Activated CD4-positive, alpha-beta T cell treated with anti-CD3 and anti-CD28 coated beads for 36 hours (primary cell): ENCODE measurements around the gene SORCS2. TPM values are rescaled to one million over a fixed set of nuclear protein-coding genes. Genes with fewer than 3 reads are reported as not detected.

Experiments used
- ATAC-seq: fragments of 200-7000 bp; cut with Tn5 transposase; one replicate; pipeline ENCODE4 v1.10.0; 2021; ENCODE audit warnings: mild to moderate bottlenecking, moderate library complexity
- CTCF ChIA-PET: fragments of 350-600 bp; sonication (Branson Sonifier 250); formaldehyde crosslinking; loops from one replicate; lab custom pipeline; 2021; ENCODE audit warnings: antibody characterized with exemption; lab: Charles Lee
- POLR2A ChIA-PET: fragments of 350-600 bp; sonication (Branson Sonifier 250); formaldehyde crosslinking; loops from one replicate; lab custom pipeline; 2021; ENCODE audit warnings: antibody characterized with exemption, inconsistent platforms; lab: Charles Lee
- DNase-seq: peaks from one replicate; pipeline ENCODE4 v3.0.0-alpha.2; 2020
- H3K27ac Mint-ChIP-seq: one replicate; pipeline ENCODE4 v1.8.0; 2021; ENCODE audit warnings: mixed read lengths
- H3K27me3 Mint-ChIP-seq: one replicate; pipeline ENCODE4 v1.8.0; 2021; ENCODE audit warnings: mixed read lengths
- H3K36me3 Mint-ChIP-seq: one replicate; pipeline ENCODE4 v1.8.0; 2021; ENCODE audit warnings: low read depth, mixed read lengths
- H3K4me1 Mint-ChIP-seq: one replicate; pipeline ENCODE4 v1.8.0; 2021; ENCODE audit warnings: mixed read lengths
- H3K4me3 Mint-ChIP-seq: one replicate; pipeline ENCODE4 v1.8.0; 2021; ENCODE audit warnings: mild to moderate bottlenecking, moderate library complexity, mixed read lengths
- H3K9me3 Mint-ChIP-seq: one replicate; pipeline ENCODE4 v1.8.0; 2021; ENCODE audit warnings: low read depth, mixed read lengths
- intact Hi-C, 2 experiments: fragments of 100-400 bp; cut with DNase I in 1 of 2; cut with micrococcal nuclease in 1 of 2; formaldehyde crosslinking; loops; one replicate each; pipeline versions ENCODE4 v1.14.2 to v1.15.1; 2022 to 2024; cut with DNase I, micrococcal nuclease
- total RNA-seq, 2 experiments: library from RNA; stranded (reverse); gene quantifications; one replicate each; pipeline ENCODE4 v1.2.3, GENCODE V29; 2021

The SORCS2 gene
- total RNA-seq, 2 experiments from 2014 or later = 0.04 TPM; not detected in 1

DNA sequence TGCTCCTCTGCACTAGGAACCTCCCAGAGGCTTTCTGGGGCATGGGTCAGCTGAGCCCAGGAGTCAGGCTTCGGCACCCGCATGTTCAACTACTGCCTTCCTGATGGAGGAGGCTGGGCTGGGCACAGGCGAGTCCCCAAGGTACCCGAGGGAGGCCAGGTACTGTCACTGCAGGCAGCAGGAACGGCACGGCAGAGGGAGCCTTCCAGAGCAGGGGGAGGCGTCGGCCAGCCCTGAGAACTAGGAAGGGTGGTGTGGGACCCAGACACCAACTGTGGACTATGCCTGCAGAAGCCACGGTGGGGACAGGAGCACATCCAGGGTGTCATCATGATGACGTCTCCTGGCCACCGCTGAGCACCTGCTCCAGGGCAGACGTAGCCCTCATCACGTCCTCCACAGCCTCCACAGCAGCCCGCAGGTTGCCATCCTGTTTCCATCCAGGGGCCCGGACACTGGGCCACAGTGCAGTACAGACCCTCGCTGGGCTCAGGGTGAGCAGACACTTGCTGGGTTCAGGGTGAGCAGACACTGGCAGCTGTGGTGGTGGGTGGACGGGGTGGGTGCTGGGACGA is 40.8 kb downstream of the SORCS2 start:
- no peaks in the 10 kb centered on the region for H3K36me3 Mint-ChIP-seq
- DNase-seq (no peak), ATAC-seq (no peak)
- no peaks in the 10 kb centered on the region for H3K27me3 Mint-ChIP-seq
- CTCF ChIA-PET = no interaction called here
- H3K27ac Mint-ChIP-seq = no peak overlapping the region
- H3K4me1 Mint-ChIP-seq = no peaks in the 10 kb centered on the region
- intact Hi-C loops = no loop called here
- H3K9me3 Mint-ChIP-seq = no peaks in the 10 kb centered on the region
- no peak overlapping the region for H3K4me3 Mint-ChIP-seq
- POLR2A ChIA-PET = no interaction called here

DNA sequence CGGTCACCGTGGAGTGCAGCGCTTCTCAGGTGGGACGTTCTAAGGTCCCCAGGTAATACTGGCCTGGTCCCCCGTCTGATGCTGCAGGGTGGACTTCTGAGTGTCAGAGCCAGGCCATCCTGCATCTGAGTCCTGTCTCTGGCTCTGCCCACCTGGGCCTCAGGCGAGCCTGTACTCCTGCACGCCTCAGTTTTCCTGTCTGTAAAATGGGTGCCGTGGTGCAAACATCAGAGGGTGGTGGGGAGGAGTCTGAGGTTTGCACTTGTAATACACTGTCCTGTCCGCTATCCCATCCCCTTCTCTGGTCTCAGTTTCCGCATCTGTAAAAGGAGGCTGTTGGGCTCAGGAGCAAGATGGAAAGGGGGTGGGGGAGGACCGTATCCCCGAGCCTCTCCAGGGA is 41.3 kb downstream of the SORCS2 start:
- H3K4me1 Mint-ChIP-seq = no peaks in the 10 kb centered on the region
- no peaks in the 10 kb centered on the region for H3K36me3 Mint-ChIP-seq
- POLR2A ChIA-PET = no interaction called here
- ATAC-seq (no peak), DNase-seq (no peak)
- intact Hi-C loops = no loop called here
- no peak overlapping the region for H3K27ac Mint-ChIP-seq
- CTCF ChIA-PET = no interaction called here
- no peak overlapping the region for H3K4me3 Mint-ChIP-seq
- H3K9me3 Mint-ChIP-seq = peaks cover 4% of the 10 kb centered on the region
- no peaks in the 10 kb centered on the region for H3K27me3 Mint-ChIP-seq

DNA sequence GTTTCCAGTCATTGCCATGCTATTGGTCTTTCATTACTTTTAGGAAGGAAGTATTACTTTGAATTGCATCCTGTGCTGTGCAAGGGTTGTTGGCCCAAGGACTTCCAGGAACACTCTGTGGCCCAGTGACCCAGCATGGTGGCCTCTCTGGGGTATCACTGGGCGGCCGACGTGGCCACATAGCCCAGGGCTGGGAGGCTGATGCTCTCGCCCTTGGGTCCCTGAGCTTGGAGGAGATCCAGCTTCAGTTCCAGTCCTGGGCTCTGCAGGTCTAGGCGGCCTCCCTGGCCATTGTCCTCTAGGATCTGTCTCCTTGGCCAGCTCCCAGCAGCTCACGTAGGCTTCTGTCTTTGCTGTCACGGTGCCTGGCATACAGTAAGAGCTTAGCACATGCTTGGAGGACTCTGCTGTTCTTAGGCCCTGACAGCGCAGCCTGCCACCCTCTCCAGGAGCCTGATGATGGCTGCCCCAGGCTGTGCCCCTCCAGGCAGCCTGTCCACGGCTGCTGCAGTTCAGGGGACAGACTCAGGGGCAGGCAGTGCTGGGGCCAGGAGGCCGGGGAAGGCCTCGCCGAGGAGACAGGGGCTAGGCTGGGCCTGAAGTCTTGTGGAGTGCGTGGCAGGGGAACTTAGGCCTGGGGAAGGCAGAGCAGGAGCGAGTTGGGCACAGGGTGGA is 42.2 kb downstream of the SORCS2 start:
- DNase-seq (no peak), ATAC-seq (no peak)
- Mint-ChIP-seq H3K4me3 (no peak overlapping the region), H3K4me1 (no peaks in the 10 kb centered on the region), H3K9me3 (peaks cover 8% of the 10 kb centered on the region), H3K27ac (no peak overlapping the region), H3K27me3 (no peaks in the 10 kb centered on the region), H3K36me3 (no peaks in the 10 kb centered on the region)
- POLR2A ChIA-PET = no interaction called here
- CTCF ChIA-PET = interaction anchor here (0.6 kb wide), 1 partner anchor 461 kb away, joined by 3 read pairs; no protein-coding TSS in a partner anchor
- intact Hi-C loops = no loop called here

DNA sequence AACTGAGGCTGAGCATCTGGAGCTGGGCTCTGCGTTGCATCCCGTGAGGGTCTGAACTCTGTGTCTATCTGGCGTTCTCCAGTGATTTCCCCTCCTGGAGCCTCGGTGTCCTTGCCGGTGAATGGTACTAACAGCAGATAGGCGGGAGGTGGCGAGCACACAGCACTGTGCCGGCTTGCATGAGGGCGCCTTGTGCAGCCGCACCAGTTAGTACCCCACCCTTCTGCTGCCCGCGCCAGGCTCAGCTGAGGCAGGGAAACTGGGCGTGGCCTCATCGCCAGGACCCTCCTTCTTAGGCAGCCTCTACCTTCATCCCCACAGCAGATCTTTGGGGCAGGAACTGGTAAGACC is 42.7 kb downstream of the SORCS2 start:
- intact Hi-C loops = no loop called here
- Mint-ChIP-seq H3K27ac (no peak overlapping the region), H3K4me3 (no peak overlapping the region), H3K27me3 (no peaks in the 10 kb centered on the region), H3K36me3 (no peaks in the 10 kb centered on the region), H3K9me3 (peaks cover 8% of the 10 kb centered on the region), H3K4me1 (no peaks in the 10 kb centered on the region)
- CTCF ChIA-PET = no interaction called here
- POLR2A ChIA-PET = no interaction called here
- ATAC-seq = no peak
- DNase-seq = no peak

DNA sequence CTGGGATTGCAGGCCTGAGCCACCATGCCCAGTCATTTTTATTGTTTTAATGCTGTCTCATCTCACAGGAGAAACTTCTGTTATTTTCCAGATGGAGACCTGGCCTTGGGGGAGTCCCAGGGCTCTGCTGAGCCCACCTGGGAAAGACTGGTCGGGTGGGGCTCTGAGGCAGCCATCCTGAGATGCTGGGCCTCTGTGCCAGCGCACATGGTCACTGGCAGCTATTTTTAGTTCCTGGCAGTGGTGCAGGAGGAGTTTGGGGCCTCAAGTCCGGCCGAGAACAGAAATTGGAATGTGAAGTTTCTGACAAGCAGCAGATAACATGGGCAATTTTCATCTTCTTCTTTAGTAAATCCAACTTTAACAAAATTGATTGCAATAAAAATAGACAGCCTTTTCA is 44.5 kb downstream of the SORCS2 start:
- DNase-seq (no peak), ATAC-seq (no peak)
- Mint-ChIP-seq H3K9me3 (peaks cover 8% of the 10 kb centered on the region), H3K4me1 (no peaks in the 10 kb centered on the region), H3K36me3 (no peaks in the 10 kb centered on the region), H3K27me3 (peaks cover 2% of the 10 kb centered on the region), H3K4me3 (no peak overlapping the region), H3K27ac (no peak overlapping the region)
- CTCF ChIA-PET = no interaction called here
- POLR2A ChIA-PET = no interaction called here
- intact Hi-C loops = no loop called here

DNA sequence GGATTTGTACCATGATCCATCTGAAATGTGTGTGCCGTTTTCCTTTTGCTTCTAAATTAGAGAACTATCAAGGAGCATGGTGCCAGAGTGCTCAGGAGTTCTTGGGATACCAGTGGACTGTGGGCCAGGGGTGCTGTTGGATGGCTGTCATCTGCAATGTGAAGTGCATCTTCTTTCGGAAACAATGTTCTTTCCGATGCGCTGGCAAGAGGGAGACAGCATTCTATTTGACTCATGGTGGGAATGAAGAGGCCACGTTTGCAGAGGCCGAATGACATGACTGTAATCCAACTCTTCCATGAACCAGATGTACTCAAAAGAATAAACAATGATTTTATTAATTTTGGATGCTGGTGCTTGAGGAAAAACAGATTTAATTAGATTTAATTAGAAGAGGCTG is 45.5 kb downstream of the SORCS2 start:
- Mint-ChIP-seq H3K27ac (no peak overlapping the region), H3K4me3 (no peak overlapping the region), H3K4me1 (no peaks in the 10 kb centered on the region), H3K27me3 (peaks cover 2% of the 10 kb centered on the region), H3K36me3 (no peaks in the 10 kb centered on the region), H3K9me3 (peaks cover 8% of the 10 kb centered on the region)
- intact Hi-C loops = no loop called here
- ATAC-seq = no peak
- no peak for DNase-seq
- CTCF ChIA-PET = interaction anchor here (0.5 to 1.2 kb wide), 4 partner anchors 124 to 481 kb away, joined by 3 read pairs; no protein-coding TSS in a partner anchor
- POLR2A ChIA-PET = no interaction called here

DNA sequence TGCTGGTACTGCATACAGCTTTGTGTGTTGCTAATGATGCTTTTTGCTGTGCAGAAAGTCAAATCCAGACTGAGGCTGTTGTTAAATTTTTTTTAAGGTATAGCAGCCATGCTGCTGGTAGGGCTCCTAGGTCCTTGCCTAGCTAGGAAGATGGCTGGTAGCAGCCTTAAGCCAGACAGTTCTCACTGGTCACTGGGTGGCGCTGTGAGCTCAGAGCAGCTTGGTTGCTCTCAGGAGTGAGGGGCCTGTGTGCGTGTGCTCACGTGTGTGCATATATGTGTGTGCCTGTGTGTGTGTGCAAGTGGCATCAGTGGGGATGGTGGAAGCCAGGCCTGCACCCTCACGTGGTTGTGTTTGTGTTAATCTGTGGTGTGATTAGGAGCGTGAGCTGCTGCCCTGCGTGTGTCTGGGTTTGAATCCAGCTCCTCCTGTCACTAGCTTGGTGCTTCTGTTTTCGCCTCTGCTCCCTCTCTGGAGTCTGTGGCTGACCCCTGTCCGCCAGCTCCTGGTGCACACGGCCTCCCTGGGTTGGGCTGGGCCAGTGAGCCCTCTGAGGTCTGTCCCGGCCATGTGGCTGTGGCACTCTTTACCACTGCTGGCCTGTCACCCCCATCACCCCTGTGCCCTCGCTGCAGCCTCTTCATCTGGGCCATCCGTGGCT is 46.1 kb downstream of the SORCS2 start:
- CTCF ChIA-PET = interaction anchor here (0.5 to 1.2 kb wide), 4 partner anchors 125 to 481 kb away, joined by 3 read pairs; no protein-coding TSS in a partner anchor
- H3K4me1 Mint-ChIP-seq = no peaks in the 10 kb centered on the region
- H3K27me3 Mint-ChIP-seq = peaks cover 2% of the 10 kb centered on the region
- no peak for ATAC-seq
- intact Hi-C loops = no loop called here
- peak; percentile 30 for DNase-seq
- no peak overlapping the region for H3K27ac Mint-ChIP-seq
- peaks cover 8% of the 10 kb centered on the region for H3K9me3 Mint-ChIP-seq
- no peaks in the 10 kb centered on the region for H3K36me3 Mint-ChIP-seq
- POLR2A ChIA-PET = interaction anchor here (0.6 kb wide), 1 partner anchor 1434 kb away, joined by 3 read pairs; no protein-coding TSS in a partner anchor
- H3K4me3 Mint-ChIP-seq = no peak overlapping the region

DNA sequence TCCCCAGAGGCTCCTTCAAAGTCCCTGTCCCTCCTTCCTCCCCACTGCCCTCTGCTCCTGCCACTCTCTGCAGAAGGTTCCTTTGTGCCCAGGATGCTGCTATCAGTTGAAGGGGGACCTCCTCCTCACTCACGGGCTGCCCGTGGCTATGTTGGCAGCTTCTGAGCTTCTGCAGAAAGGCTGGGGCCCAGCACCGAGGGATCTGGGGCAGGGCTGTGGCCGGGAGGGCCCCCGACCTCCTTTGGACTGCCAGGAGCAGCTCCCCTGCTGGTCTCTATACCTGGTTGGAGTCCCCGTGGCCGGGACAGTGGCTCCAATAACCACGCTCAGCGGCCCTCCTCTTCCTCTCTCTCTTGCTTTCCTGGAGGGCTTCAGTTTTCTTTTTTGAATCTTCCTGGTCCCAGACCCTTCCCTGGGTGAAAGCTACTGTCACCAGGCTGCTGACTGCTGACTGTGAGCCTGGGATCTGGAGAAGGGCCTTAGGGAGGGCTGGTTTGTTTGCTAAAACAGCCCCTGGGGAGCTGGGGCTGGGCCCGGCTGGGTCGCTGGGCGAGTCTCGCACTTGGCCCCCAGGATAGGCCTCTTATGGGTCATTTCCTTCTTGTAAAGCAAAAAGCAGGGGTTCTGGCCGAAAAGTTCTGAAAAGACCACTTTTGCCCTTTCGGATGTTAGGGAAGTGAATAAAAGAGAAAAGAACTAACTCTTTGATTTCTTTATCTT is 46.9 kb downstream of the SORCS2 start:
- Mint-ChIP-seq H3K4me1 (no peaks in the 10 kb centered on the region), H3K27me3 (peaks cover 2% of the 10 kb centered on the region), H3K9me3 (peaks cover 8% of the 10 kb centered on the region), H3K27ac (no peak overlapping the region), H3K4me3 (no peak overlapping the region), H3K36me3 (no peaks in the 10 kb centered on the region)
- ATAC-seq = no peak
- DNase-seq = no peak
- CTCF ChIA-PET = interaction anchor here (0.6 to 1.0 kb wide), 3 partner anchors 29 to 480 kb away, joined by 3 read pairs; no protein-coding TSS in a partner anchor
- intact Hi-C loops = no loop called here
- POLR2A ChIA-PET = interaction anchor here (0.6 kb wide), 1 partner anchor 1433 kb away, joined by 3 read pairs; no protein-coding TSS in a partner anchor

DNA sequence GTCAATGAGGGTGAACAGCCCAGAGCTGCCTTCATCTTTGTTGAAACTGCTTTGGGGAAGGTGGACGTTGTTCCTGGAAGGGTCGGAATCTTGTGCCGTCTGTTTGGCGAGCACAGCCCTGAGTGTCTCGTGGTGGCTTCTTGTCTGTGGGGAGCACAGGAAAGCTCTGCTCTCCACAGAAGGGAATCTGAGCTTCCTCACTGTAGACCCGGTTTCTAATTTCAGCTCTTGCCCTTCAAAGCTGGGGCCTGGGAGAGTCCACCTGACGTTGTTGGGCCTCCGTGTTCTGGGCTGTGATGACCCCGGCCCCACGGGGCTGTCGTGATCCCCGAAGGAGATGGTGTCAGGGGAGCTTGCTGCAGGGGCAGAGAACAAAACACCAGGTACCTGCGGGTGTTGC is 47.5 kb downstream of the SORCS2 start:
- no peak overlapping the region for H3K4me3 Mint-ChIP-seq
- POLR2A ChIA-PET = no interaction called here
- H3K27me3 Mint-ChIP-seq = peaks cover 2% of the 10 kb centered on the region
- no peak overlapping the region for H3K27ac Mint-ChIP-seq
- DNase-seq (no peak), ATAC-seq (no peak)
- CTCF ChIA-PET = interaction anchor here (0.6 kb wide), 3 partner anchors 28 to 910 kb away, joined by 3 read pairs; no protein-coding TSS in a partner anchor
- intact Hi-C loops = no loop called here
- no peaks in the 10 kb centered on the region for H3K4me1 Mint-ChIP-seq
- no peaks in the 10 kb centered on the region for H3K36me3 Mint-ChIP-seq
- H3K9me3 Mint-ChIP-seq = peaks cover 8% of the 10 kb centered on the region

DNA sequence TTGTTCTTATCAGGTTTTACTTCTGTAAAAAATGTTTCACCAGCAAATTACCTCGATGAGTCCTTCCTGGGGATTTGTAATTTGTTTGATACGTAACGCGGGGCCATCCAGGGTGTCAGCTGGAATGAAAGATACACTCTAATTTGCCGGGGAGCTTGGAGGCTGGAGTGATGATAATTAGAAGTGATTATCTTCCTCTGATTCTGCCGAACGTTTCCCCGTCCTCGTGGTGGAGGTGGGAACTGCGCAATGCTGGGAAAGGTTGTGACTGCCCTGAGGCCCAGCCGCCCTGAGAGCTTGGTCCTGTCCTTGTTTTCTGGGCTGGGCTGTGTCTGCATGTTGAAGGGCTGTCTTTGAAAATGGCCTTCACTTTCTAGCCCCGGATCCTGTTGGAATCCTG is 48.0 kb downstream of the SORCS2 start:
- no peaks in the 10 kb centered on the region for H3K4me1 Mint-ChIP-seq
- H3K9me3 Mint-ChIP-seq = peaks cover 8% of the 10 kb centered on the region
- no peak overlapping the region for H3K4me3 Mint-ChIP-seq
- ATAC-seq (no peak), DNase-seq (no peak)
- peaks cover 2% of the 10 kb centered on the region for H3K27me3 Mint-ChIP-seq
- CTCF ChIA-PET = interaction anchor here (0.6 kb wide), 3 partner anchors 88 to 911 kb away, joined by 3 read pairs; no protein-coding TSS in a partner anchor
- POLR2A ChIA-PET = no interaction called here
- H3K27ac Mint-ChIP-seq = no peak overlapping the region
- intact Hi-C loops = no loop called here
- no peaks in the 10 kb centered on the region for H3K36me3 Mint-ChIP-seq

DNA sequence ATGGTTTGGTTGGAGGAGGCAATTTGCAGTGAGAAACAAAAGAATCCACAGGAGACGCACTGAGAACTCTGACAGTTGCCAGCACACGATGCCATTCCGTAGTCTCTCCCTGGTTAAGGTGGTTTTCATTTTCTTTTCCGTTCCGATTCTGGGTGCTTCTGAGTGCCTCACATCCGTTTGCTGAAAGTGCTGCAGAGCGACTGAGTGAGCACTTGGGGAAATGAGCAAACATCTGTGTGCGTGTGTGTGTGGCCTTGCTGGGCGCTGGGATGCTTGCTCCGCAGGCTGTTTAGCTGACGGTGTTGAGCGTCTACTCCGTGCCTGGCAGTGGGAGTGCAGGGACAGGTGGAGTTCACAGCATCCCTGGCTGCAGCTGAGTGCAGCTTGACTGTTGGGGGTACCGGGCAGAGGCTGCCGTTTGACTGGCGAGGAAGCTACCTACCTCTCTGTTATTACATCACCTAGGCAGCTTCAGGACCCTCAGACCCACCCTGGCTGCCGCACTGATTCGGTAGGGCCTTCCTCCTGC is 49.3 kb downstream of the SORCS2 start:
- ChIA-PET POLR2A (no interaction called here), CTCF (no interaction called here)
- Mint-ChIP-seq H3K27me3 (peaks cover 2% of the 10 kb centered on the region), H3K36me3 (no peaks in the 10 kb centered on the region), H3K4me3 (no peak overlapping the region), H3K27ac (no peak overlapping the region), H3K4me1 (no peaks in the 10 kb centered on the region), H3K9me3 (peaks cover 8% of the 10 kb centered on the region)
- DNase-seq (no peak), ATAC-seq (no peak)
- intact Hi-C loops = no loop called here
